ENCODE data around the gene DDX23. TPM values are rescaled to one million over a fixed set of nuclear protein-coding genes. Genes with fewer than 3 reads are reported as not detected.
"Not testable (repeated sequence)": the region's sequence is repeated elsewhere in the genome, so short reads cannot be mapped to it uniquely, and the experiment has no call there.

The DDX23 gene
- total and polyA plus RNA-seq, 12 donors: 17.0 to 44.7 (median 30.8) TPM

DNA sequence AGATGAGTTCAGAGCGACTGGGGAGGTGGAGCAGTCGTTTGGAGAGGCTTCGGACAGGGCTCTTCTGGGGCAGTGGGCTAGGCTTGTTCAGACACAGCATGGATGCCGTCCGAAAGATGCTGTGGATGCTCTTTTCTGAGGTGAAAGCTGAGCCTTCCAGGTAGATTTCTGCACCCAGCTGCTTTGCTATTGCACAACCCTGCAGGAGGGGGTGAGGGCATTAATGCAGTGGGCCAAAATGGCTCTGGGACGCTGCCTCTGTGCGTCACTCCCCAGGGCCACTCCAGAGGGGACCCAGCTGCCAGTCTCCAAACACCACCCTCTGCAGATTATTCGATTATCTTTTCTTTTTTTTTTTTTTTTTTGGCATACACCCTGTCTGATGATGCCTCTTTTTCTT, 6.1 kb upstream of the DDX23 start:
- no peak for DNase-seq

GRCh38 chr12:48857278-48857994, 5.5 kb upstream of the DDX23 start:
- peaks cover 0 to 4% (median 0%) of the 10 kb centered on the region in 7 donors for H3K27me3 ChIP-seq
- TF ChIP-seq, protein P1, sequence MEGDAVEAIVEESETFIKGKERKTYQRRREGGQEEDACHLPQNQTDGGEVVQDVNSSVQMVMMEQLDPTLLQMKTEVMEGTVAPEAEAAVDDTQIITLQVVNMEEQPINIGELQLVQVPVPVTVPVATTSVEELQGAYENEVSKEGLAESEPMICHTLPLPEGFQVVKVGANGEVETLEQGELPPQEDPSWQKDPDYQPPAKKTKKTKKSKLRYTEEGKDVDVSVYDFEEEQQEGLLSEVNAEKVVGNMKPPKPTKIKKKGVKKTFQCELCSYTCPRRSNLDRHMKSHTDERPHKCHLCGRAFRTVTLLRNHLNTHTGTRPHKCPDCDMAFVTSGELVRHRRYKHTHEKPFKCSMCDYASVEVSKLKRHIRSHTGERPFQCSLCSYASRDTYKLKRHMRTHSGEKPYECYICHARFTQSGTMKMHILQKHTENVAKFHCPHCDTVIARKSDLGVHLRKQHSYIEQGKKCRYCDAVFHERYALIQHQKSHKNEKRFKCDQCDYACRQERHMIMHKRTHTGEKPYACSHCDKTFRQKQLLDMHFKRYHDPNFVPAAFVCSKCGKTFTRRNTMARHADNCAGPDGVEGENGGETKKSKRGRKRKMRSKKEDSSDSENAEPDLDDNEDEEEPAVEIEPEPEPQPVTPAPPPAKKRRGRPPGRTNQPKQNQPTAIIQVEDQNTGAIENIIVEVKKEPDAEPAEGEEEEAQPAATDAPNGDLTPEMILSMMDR (IDR thresholded peaks at IDR 0.05): no peak
- no peaks in the 10 kb centered on the region for H3K9me3 ChIP-seq
- H3K27ac ChIP-seq: no peak overlapping the region
- peaks cover 0 to 13% (median 0%) of the 10 kb centered on the region in 9 donors for H3K36me3 ChIP-seq
- ATAC-seq (no peak), DNase-seq (no peak)
- no peak overlapping the region for H3K4me3 ChIP-seq
- WGBS, 2 donors: 73 to 79% methylated on average over 13 of the region's 13 CpGs
- peaks cover 3 to 8% (median 7%) of the 10 kb centered on the region in 9 donors for H3K4me1 ChIP-seq
- intact Hi-C loops (cut with DNase I): loop anchor here in 4 of 10 donors (5.0 to 10.0 kb wide), 4 partner anchors 35 to 137 kb away; partner anchors contain the start of gene DDN (in 1 of the 4)

More for the DNA sequence above, 6.1 kb upstream of the DDX23 start:
- no peak for ATAC-seq
- H3K9me3 ChIP-seq: no peaks in the 10 kb centered on the region
- H3K27ac ChIP-seq: no peak overlapping the region
- 80 to 87% methylated on average over 8 of the region's 8 CpGs for WGBS, 2 donors
- peaks cover 0 to 2% (median 1%) of the 10 kb centered on the region in 9 donors for H3K4me1 ChIP-seq
- H3K27me3 ChIP-seq: peaks cover 0 to 10% (median 0%) of the 10 kb centered on the region in 7 donors
- peaks cover 0 to 13% (median 0%) of the 10 kb centered on the region in 9 donors for H3K36me3 ChIP-seq
- TF ChIP-seq, protein P1 (IDR thresholded peaks at IDR 0.05): no peak
- H3K4me3 ChIP-seq: no peak overlapping the region
- intact Hi-C loops (cut with DNase I): loop anchor here in 4 of 10 donors (5.0 to 10.0 kb wide), 4 partner anchors 34 to 137 kb away; partner anchors contain the start of gene DDN (in 1 of the 4)

DNA sequence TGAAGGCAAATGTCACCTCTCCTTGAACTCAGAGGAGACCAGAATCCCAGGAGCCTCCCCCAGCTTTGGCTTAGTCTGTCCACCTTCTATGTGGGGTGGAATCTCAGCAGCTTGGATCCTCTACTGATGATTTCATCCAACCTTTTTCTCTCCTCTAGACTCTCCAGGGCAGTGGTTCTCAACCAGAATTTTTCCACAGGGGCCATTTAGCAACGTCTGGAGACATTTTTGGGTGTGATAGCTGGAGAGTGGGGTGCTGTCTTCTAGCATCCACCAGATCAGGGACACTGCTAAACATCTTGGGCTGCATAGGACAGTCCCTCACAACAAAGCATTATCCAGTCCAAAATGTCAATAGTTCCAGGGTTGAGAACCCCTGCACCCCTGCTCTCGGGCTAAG, 4.4 kb upstream of the DDX23 start:
- TF ChIP-seq, protein P1 (IDR thresholded peaks at IDR 0.05): no peak
- no peaks in the 10 kb centered on the region for H3K9me3 ChIP-seq
- H3K4me1 ChIP-seq: peaks cover 3 to 11% (median 8%) of the 10 kb centered on the region in 9 donors
- WGBS, 2 donors: 59 to 60% methylated on average over 2 of the region's 2 CpGs
- intact Hi-C loops (cut with DNase I): loop anchor here in 4 of 10 donors (5.0 to 10.0 kb wide), 4 partner anchors 36 to 138 kb away; partner anchors contain the start of gene DDN (in 1 of the 4)
- ATAC-seq: no peak
- peaks cover 0 to 9% (median 0%) of the 10 kb centered on the region in 9 donors for H3K36me3 ChIP-seq
- H3K27me3 ChIP-seq: no peaks in the 10 kb centered on the region
- H3K4me3 ChIP-seq: no peak overlapping the region
- DNase-seq: no peak
- no peak overlapping the region for H3K27ac ChIP-seq

DNA sequence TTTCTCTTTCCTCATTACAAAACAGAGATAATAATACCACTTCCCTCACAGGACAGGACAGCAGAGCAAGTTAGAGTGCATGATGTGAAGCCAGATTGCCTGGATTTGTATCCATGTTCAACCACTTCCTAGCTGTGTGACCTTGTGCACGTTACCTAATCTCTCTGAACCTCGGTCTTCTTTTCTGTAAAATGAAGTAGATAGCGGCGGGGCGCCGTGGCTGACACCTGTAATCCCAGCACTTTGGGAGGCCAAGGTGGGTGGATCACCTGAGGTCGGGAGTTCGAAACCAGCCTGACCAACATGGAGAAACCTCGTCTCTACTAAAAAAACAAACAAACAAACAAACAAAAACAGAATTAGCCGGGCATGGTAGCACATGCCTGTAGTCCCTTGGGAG, 3.0 kb upstream of the DDX23 start:
- peaks cover 4 to 25% (median 22%) of the 10 kb centered on the region in 9 donors for H3K4me1 ChIP-seq
- not testable (repeated sequence) for H3K27ac ChIP-seq, H3K9me3 ChIP-seq, DNase-seq, H3K27me3 ChIP-seq, H3K36me3 ChIP-seq, ATAC-seq, H3K4me3 ChIP-seq
- WGBS, 2 donors: 87 to 90% methylated on average over 10 of the region's 10 CpGs
- intact Hi-C loops (cut with DNase I): loop anchor here in 9 of 10 donors (1.0 to 10.0 kb wide), 9 partner anchors 34 to 142 kb away; partner anchors contain the start of gene DDN (in 2 of the 9)

Data from heart right ventricle (tissue), 16 donors.